D721Med (cell line): ENCODE results near the gene CCDC60.

Experiments
- DNase-seq: peaks from one replicate; pipeline ENCODE4 v3.0.0; 2011; ENCODE audit warnings: low spot score; ENCODE audit not compliant: insufficient read length
- FAIRE-seq: peaks from 2 replicates; lab custom pipeline; 2011; peaks lifted over from hg19 to GRCh38; lab: Jason Lieb, UNC
- TF ChIP-seq, protein P1 (sequence below): IDR thresholded peaks from 2 replicates; pipeline ENCODE4 v1.5.1; 2012; ENCODE audit warnings: mild to moderate bottlenecking, control low read depth; ENCODE audit not compliant: insufficient read depth; ENCODE audit errors: missing control alignments

Gene CCDC60

DNA sequence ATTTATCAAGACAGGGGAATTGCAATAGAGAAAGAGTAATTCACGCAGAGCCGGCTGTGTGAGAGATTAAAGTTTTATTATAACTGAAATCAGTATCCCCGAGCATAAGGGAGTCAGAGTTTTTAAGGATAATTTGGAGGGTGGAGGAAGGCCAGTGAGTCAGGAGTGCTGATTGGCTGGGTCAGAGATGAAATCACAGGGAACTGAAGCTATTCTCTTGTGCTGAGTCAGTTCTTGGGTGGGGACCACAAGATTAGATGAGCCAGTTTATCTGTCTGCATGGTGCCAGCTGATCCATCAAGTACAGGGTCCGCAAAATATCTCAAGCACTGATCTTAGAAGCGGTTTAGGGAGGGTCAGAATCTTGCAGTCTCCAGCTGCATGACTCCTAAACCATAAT lies 96.6 kb downstream of the CCDC60 start:
- TF ChIP-seq, protein P1, sequence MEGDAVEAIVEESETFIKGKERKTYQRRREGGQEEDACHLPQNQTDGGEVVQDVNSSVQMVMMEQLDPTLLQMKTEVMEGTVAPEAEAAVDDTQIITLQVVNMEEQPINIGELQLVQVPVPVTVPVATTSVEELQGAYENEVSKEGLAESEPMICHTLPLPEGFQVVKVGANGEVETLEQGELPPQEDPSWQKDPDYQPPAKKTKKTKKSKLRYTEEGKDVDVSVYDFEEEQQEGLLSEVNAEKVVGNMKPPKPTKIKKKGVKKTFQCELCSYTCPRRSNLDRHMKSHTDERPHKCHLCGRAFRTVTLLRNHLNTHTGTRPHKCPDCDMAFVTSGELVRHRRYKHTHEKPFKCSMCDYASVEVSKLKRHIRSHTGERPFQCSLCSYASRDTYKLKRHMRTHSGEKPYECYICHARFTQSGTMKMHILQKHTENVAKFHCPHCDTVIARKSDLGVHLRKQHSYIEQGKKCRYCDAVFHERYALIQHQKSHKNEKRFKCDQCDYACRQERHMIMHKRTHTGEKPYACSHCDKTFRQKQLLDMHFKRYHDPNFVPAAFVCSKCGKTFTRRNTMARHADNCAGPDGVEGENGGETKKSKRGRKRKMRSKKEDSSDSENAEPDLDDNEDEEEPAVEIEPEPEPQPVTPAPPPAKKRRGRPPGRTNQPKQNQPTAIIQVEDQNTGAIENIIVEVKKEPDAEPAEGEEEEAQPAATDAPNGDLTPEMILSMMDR, result no peak
- FAIRE-seq (no peak), DNase-seq (no peak)

DNA sequence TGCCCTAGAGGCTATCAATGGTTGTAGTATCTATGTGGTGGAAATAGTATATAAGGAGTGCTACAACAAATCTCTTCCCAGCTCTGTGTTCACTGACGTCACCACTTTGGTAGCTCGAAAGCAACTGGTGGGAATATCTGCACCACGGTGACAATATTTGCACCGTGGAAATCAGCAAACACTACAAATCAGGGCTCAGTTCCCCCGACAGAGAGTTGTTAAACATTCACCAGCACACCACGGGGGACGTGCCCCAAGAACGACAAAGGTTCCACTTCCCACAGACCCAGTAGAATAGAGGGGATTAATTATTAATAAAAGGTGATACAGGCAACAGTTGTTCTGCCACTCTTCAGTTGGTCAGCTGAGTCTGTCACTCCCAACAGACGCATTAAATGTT lies 98.4 kb downstream of the CCDC60 start:
- FAIRE-seq (no peak), DNase-seq (no peak)
- TF ChIP-seq, protein P1, result no peak

DNA sequence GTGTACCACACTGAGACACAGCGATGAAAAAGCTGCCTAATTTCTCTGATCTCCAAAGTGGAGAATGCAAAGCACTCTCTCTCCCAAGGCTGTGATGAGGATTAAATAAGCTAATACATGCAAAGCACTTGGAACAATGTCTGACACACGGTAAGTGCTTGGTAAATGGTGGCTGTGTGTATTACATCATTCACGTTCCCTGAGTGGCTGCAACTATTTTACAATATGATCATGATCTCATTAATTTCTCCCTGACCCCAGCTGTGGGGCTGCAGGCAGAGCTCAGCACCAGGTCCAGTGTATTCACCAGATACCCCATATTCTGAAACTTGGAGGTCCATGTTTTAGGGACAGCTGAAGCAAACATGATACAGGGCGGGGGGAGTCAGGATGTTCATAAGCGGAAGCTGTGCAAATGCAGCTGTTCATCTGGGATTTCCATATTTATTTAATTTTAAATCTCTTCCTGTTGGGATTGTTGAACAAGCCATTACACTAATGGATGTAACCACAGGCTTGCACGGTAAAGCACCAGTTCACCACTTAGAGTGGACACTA lies 106.4 kb downstream of the CCDC60 start:
- TF ChIP-seq, protein P1, result no peak
- DNase-seq (no peak), FAIRE-seq (no peak)

DNA sequence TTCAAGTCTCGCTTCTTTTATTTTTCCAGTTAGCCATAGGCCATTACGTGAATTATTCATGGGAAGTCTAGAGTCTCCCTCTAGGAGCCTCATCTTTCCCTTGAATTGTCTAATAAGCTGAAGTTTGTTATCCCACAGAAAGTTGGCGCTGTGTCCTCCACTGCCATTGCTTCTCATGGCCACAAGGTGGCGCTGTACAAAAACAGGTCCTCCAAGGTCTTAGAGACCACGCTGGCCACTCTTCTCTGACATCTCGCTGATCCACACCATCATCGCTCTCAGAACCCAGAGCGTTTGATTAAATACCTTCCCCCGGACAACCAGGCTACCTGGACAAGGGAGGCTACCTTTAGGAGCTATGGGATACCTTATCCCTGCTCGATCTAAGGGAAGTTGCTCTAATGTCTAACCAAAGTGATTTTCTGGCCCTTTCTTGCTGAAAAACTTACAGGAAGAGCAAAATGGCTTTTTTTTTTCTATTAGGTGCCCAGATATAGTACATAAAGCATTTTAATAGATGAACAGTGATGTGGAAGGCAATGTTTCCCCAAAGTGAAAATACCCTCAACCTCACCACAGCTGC lies 110.0 kb downstream of the CCDC60 start:
- TF ChIP-seq, protein P1, result peak; percentile 95
- DNase-seq (peak; percentile 21), FAIRE-seq (peak; percentile 82)

DNA sequence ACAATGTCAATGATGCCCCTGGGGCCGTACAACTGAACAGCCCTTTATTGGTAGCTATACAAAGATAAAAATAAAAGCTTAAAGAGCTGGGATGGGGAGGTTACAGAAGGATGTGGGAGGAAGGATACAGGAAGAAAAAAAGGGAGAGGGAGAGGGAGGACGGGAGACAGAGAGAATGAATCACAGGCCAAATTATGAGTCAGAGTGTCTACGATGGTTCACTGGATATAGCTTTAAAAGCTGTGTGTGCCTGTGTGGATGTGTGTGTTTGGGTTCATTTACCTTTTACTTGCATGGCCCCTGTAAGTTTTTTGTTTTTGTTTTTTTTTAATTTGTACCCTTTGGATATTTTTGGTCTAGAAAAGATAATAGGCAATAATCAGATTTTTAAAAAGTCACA lies 111.9 kb downstream of the CCDC60 start:
- TF ChIP-seq, protein P1, result no peak
- DNase-seq (no peak), FAIRE-seq (no peak)

DNA sequence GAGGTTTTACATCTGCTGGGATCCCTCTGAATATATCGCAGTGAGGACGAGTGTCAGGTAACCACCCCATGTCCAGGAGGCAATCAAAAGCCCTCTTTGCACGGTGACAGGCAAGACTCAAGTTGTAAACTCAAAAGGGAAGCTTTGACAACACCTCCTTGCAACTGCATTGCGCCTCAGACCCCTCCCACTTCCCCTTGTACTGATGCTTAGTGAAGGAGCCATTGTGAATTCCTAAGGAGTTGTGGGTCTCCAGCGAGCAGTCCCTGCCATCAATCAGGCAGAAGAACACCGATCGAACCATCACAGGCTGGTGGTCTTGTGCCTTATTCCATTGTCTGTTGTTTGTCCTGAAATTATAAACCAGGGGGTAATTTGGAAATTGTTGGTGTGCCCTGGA lies 112.6 kb downstream of the CCDC60 start:
- DNase-seq (no peak), FAIRE-seq (no peak)
- TF ChIP-seq, protein P1, result no peak

DNA sequence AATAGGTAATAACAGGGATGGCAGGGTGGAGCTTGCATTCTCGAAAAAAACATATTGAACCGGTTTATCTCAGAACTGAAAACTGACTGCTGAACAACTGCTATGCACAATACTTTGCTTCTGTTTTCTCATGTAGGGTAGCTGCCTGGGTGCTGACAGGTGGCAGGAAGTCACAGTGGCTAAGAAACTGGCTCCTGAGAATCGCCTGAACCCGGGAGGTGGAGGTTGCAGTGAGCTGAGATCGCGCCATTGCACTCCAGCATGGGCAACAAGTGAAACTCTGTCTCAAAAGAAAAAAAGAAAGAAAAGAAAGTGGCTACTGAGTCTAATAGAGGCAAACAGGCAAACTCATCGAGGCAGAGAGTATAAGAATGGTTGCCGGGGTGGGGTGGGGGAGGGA lies 113.1 kb downstream of the CCDC60 start:
- DNase-seq (no peak), FAIRE-seq (no peak)
- TF ChIP-seq, protein P1, result no peak
